ENCODE data around the gene GALNTL6.

DNA sequence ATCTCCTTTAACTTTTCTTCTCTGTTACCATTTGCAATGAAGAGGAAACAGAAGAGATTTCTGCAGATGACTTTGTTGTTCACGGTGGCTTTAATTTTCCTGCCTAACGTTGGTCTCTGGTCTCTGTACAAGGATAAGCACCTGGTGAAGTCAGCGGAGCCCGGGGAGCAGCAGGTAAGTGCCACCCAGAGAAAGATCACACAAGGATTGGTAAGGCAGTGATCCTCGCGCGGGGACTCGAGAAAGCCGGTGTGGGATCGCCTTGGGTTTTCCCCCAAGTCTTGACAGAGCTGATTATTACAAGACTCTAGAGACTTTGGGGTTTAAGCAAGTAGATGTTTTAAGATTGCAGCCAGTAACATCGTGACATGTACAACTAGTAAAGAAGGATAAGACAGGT is 1.3 kb downstream of the GALNTL6 start:
- TF ChIP-seq, protein P1, sequence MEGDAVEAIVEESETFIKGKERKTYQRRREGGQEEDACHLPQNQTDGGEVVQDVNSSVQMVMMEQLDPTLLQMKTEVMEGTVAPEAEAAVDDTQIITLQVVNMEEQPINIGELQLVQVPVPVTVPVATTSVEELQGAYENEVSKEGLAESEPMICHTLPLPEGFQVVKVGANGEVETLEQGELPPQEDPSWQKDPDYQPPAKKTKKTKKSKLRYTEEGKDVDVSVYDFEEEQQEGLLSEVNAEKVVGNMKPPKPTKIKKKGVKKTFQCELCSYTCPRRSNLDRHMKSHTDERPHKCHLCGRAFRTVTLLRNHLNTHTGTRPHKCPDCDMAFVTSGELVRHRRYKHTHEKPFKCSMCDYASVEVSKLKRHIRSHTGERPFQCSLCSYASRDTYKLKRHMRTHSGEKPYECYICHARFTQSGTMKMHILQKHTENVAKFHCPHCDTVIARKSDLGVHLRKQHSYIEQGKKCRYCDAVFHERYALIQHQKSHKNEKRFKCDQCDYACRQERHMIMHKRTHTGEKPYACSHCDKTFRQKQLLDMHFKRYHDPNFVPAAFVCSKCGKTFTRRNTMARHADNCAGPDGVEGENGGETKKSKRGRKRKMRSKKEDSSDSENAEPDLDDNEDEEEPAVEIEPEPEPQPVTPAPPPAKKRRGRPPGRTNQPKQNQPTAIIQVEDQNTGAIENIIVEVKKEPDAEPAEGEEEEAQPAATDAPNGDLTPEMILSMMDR (IDR thresholded peaks at IDR 0.05) = no peak
- no peak for TF ChIP-seq EZH2 (IDR thresholded peaks at IDR 0.05; ENCODE audit: borderline replicate concordance, insufficient read depth, low read depth, low read length, poor library complexity, severe bottlenecking)
